Left cardiac atrium (tissue), 4 donors: Measurements from ENCODE around the gene AMER2. TPM values are rescaled to one million over a fixed set of nuclear protein-coding genes. Genes with fewer than 3 reads are reported as not detected.

ENCODE experiments used
- ATAC-seq, 2 donors: fragments of 200-7000 bp; cut with Tn5 transposase; one replicate each; pipeline ENCODE4 v1.9.1; 2020; ENCODE audit warnings: mild to moderate bottlenecking in 2 of 2, moderate library complexity in 2 of 2
- DNase-seq: peaks from one replicate; pipeline ENCODE4 v3.0.0-alpha.2; 2020
- intact Hi-C, 2 donors: fragments of 100-400 bp; cut with DNase I; formaldehyde crosslinking; loops; one replicate each; pipeline versions ENCODE4 v1.14.1 to v1.15.1; 2022 to 2023
- total RNA-seq, 2 donors: library from RNA; stranded (reverse); fragmentation: NEBNext Ultra II Directional; extraction: Animal tissue kit (Norgen Biotek cat#: 25700); gene quantifications; one replicate each; pipeline ENCODE4 v1.2.1, GENCODE V29; 2021
- donor health status: DM: no; HTN: yes; CAD: no.
- donor health status: DM: no; HTN: yes; CAD: no; lungs with severe emphysema.
- donor health status: DM: yes; HTN: yes; CAD: no.
- donor health status: Dilated cardiomyopathy.

The AMER2 gene
- total RNA-seq, 2 donors from 2014 or later: not detected

GRCh38 chr13:25112695-25113255 lies 59.3 kb downstream of the AMER2 start:
- ATAC-seq (no peak), DNase-seq (no peak)
- intact Hi-C loops: loop anchor here in 1 of 2 donors (5.0 kb wide), 1 partner anchor 110 kb away; no protein-coding TSS in a partner anchor

Other genes starting within 250 kb of the AMER2 start
- under 1 TPM in 1 of 2 donors, not detected in 1; 0.10 TPM for gene PABPC3, start 76.2 kb downstream of the AMER2 start, total RNA-seq
- 10 to 100 TPM; 13.3 to 17.5 TPM for gene MTMR6, start 115.2 kb upstream of the AMER2 start, total RNA-seq
- 10 to 100 TPM; 24.7 to 34.2 TPM for gene NUP58, start 129.3 kb upstream of the AMER2 start, total RNA-seq
- gene ATP8A2, start 199.7 kb upstream of the AMER2 start, total RNA-seq: under 1 TPM; 0.18 to 0.24 TPM